A549 (cell line): ENCODE data around the gene GSTO2. TPM values are rescaled to one million over a fixed set of nuclear protein-coding genes. Genes with fewer than 3 reads are reported as not detected.
A peak's percentile ranks its signal among the peaks of the same experiment; 100 is the strongest.

ENCODE experiments used
- ATAC-seq, 2 experiments: fragments of 200-7000 bp in 1 of 2; fragments of >200 bp in 1 of 2; cut with Nextera tagmentation in 1 of 2; cut with Tn5 transposase in 1 of 2; 3 replicates each; pipeline versions ENCODE4 v1.8.0 to v1.9.1; 2018 to 2020; ENCODE audit warnings: mild to moderate bottlenecking in 1 of 2, moderate library complexity in 1 of 2
- CTCF ChIA-PET: fragments of 300-600 bp; sonication (Branson Sonifier 250); formaldehyde crosslinking; extraction: SDS; loops from one replicate; lab custom pipeline; 2021; ENCODE audit warnings: antibody characterized with exemption, inconsistent platforms; lab: Yijun Ruan, JAX
- POLR2A ChIA-PET: fragments of 350-600 bp; formaldehyde crosslinking; extraction: SDS; loops from one replicate; lab custom pipeline; 2021; ENCODE audit warnings: antibody characterized with exemption, inconsistent platforms; lab: Yijun Ruan, JAX
- DNase-seq, 2 experiments: peaks; one replicate each; pipeline versions ENCODE4 v3.0.0 to v3.0.0-alpha.2; 2011 to 2016; ENCODE audit warnings: low read depth in 1 of 2, low spot score in 1 of 2
- FAIRE-seq: peaks from 2 replicates; lab custom pipeline; 2011; peaks lifted over from hg19 to GRCh38; lab: Jason Lieb, UNC
- H3K27ac ChIP-seq, 2 experiments: fragments of >200 bp; sonication (Bioruptor Twin); formaldehyde crosslinking; 3 replicates each; pipeline ENCODE4 v1.5.1; 2016 to 2017
- H3K4me1 ChIP-seq: fragments of >200 bp; sonication (Bioruptor Twin); formaldehyde crosslinking; 3 replicates; pipeline ENCODE4 v1.6.1; 2016
- H3K4me2 ChIP-seq: fragments of >200 bp; sonication (Bioruptor Twin); formaldehyde crosslinking; 3 replicates; pipeline ENCODE4 v1.6.1; 2016
- H3K4me3 ChIP-seq: fragments of >200 bp; sonication (Bioruptor Twin); formaldehyde crosslinking; 3 replicates; pipeline ENCODE4 v1.5.1; 2016
- H3K9me3 ChIP-seq: fragments of >200 bp; sonication (Bioruptor Twin); formaldehyde crosslinking; 3 replicates; pipeline ENCODE4 v1.6.1; 2016
- ESRRA ChIP-seq: fragments of 150-350 bp; IDR thresholded peaks from 2 replicates; pipeline ENCODE4 v1.6.1; 2014; ENCODE audit warnings: mild to moderate bottlenecking, low read length, borderline replicate concordance
- GATA3 ChIP-seq: IDR thresholded peaks from 2 replicates; pipeline ENCODE4 v1.6.1; 2012; ENCODE audit warnings: borderline replicate concordance
- HOXA7 ChIP-seq: fragments of 250-450 bp; sonication (Bioruptor Pico); IDR thresholded peaks from 2 replicates; pipeline ENCODE4 v1.5.0; 2020; ENCODE audit warnings: mild to moderate bottlenecking, moderate library complexity
- JUN ChIP-seq, 2 experiments: fragments of >200 bp; sonication (Bioruptor Twin); formaldehyde crosslinking; IDR thresholded peaks; 2 replicates in 1 of 2; 3 replicates in 1 of 2; pipeline ENCODE4 v1.6.1; 2016 to 2017
- KDM5A ChIP-seq: fragments of 200-600 bp; sonication (generic); IDR thresholded peaks from 2 replicates; pipeline ENCODE4 v1.6.1; 2016; ENCODE audit warnings: antibody characterized with exemption, mild to moderate bottlenecking
- MAZ ChIP-seq: fragments of 150-350 bp; IDR thresholded peaks from 2 replicates; pipeline ENCODE4 v1.6.1; 2014; ENCODE audit warnings: antibody characterized with exemption, low read depth, low read length, borderline replicate concordance
- POLR2A ChIP-seq: IDR thresholded peaks from 2 replicates; pipeline ENCODE4 v1.6.1; 2012; ENCODE audit warnings: mild to moderate bottlenecking, low read length
- POLR2AphosphoS2 ChIP-seq: conservative IDR thresholded peaks from 2 replicates; pipeline ENCODE4 v1.6.1; 2012; ENCODE audit warnings: low read length, improper control_type of control experiment, inconsistent platforms
- RFX5 ChIP-seq: fragments of 450-650 bp; IDR thresholded peaks from 2 replicates; pipeline ENCODE4 v1.7.1; 2014; ENCODE audit warnings: antibody characterized with exemption, mild to moderate bottlenecking, moderate library complexity
- SMC3 ChIP-seq: fragments of >200 bp; sonication (Bioruptor Twin); formaldehyde crosslinking; IDR thresholded peaks from 3 replicates; pipeline ENCODE4 v1.6.1; 2018; ENCODE audit warnings: inconsistent platforms
- SREBF2 ChIP-seq: fragments of 450-650 bp; IDR thresholded peaks from 2 replicates; pipeline ENCODE4 v1.6.1; 2014; ENCODE audit warnings: mild to moderate bottlenecking, moderate library complexity
- TFCP2L1 ChIP-seq: fragments of 250-450 bp; sonication (Bioruptor Pico); IDR thresholded peaks from 2 replicates; pipeline ENCODE4 v1.5.0; 2021; ENCODE audit warnings: mild to moderate bottlenecking
- ZC3H11A ChIP-seq: fragments of 450-650 bp; IDR thresholded peaks from 2 replicates; pipeline ENCODE4 v1.6.1; 2014; ENCODE audit warnings: antibody characterized with exemption, mild to moderate bottlenecking
- ZFP36 ChIP-seq: fragments of 450-650 bp; IDR thresholded peaks from 2 replicates; pipeline ENCODE4 v1.6.1; 2014; ENCODE audit warnings: borderline replicate concordance; ENCODE audit not compliant: partially characterized antibody
- ZNF302 ChIP-seq: fragments of 250-450 bp; sonication (Bioruptor Pico); IDR thresholded peaks from 2 replicates; pipeline ENCODE4 v1.9.0; 2021; ENCODE audit warnings: inconsistent platforms, mild to moderate bottlenecking, moderate library complexity
- WGBS: methylation state at CpG from one replicate; pipeline ENCODE4 v1.1.6; 2017; ENCODE audit errors: missing lambda C conversion rate; 5-methylcytosine and 5-hydroxymethylcytosine counted together
- polyA plus RNA-seq, 4 experiments: library from polyadenylated mRNA; depleted of rRNA in 3 of 4; stranded (reverse); fragments of >200 nt; fragmentation: RNase III in 1 of 4; extraction: RNeasy Plus Mini Kit Qiagen cat#74134 plus additional on column Dnase treatment in 1 of 4; gene quantifications; 2 replicates in 3 of 4; 3 replicates in 1 of 4; pipeline ENCODE4 v1.2.3, GENCODE V29; 2011 to 2017
- TF ChIP-seq, protein P1 (sequence below): fragments of 200-600 bp; sonication (generic); IDR thresholded peaks from 2 replicates; pipeline ENCODE4 v1.6.1; 2016; ENCODE audit warnings: antibody characterized with exemption, mild to moderate bottlenecking, moderate library complexity
- TF ChIP-seq, protein P2 (sequence below): fragments of 250-450 bp; sonication (Bioruptor Pico); IDR thresholded peaks from 2 replicates; pipeline ENCODE4 v1.5.0; 2020; ENCODE audit warnings: low read depth, mild to moderate bottlenecking, moderate library complexity
- TF ChIP-seq, protein P3 (sequence below): fragments of 150-350 bp; IDR thresholded peaks from 2 replicates; pipeline ENCODE4 v1.6.1; 2014; ENCODE audit warnings: low read depth, mild to moderate bottlenecking, low read length

The GSTO2 gene
- polyA plus RNA-seq, 2 of the 4 experiments (the other 2 are of a cell fraction), result 1.3 to 5.7 TPM

DNA sequence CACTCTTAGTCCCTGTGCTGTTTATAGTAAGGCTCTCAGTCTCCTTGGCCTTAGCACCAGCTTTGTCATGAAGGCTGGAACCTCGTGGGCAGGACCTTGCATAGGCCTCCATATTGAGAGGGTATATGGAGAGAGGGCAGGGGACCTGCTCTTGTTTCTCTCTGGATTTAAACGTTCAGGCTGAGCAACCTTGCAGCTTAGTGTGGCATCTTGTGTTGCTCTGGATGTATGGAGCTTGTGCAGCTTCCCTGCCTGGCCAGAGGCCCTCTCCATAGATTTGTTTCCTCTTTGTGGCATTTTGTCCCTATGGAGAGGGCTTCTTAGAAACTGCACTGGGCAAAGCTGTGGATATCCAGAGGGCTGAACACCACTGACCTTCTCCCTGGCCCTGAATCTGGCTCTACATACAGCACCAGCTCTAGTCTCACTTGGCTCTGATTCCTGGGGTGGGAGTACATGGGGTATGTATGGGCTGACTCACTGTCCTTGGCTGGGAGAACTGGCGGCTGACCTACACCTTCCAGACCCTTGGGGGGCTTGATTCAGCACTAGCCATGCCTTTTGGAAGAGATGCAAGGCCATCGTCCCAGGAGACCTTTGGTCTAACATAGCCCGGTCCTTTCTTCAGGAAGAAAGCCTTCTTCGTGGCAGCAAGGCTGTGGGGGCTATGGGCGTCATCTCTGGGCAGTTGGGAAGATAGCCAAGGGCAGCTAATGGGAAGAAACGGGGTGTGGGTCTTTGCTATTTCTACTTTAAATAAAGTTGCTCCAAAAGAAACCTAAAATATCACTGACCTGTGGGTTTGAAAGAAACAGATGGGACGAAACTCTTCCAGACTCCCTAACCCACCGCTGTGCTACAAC, 38.8 kb downstream of the GSTO2 start:
- WGBS, result 81% methylated on average over 10 of the region's 10 CpGs
- no peak for DNase-seq
- ChIA-PET POLR2A (interaction anchor here (1.1 kb wide), 1 partner anchor 9 kb away, joined by 3 read pairs; no protein-coding TSS in a partner anchor), CTCF (interaction anchor here (0.7 to 17.2 kb wide), 7 partner anchors 8 to 46 kb away, joined by 3 to 267 read pairs (median 66); partner anchors contain the start of genes CFAP58 and ITPRIP)
- Histone ChIP-seq H3K9me3 (no peaks in the 10 kb centered on the region), H3K4me1 (peaks cover 10% of the 10 kb centered on the region; the same call in 1 of the 3 replicates), H3K4me3 (no peak overlapping the region), H3K27ac (no peak overlapping the region), H3K4me2 (no peak overlapping the region)
- peak in 1 of 2 experiments; percentile 6; a peak in 1 of 6 replicates for ATAC-seq
- no peak for FAIRE-seq
- TF ChIP-seq ESRRA (no peak), POLR2AphosphoS2 (peak; percentile 62; the same call in 1 of the 2 replicates)

DNA sequence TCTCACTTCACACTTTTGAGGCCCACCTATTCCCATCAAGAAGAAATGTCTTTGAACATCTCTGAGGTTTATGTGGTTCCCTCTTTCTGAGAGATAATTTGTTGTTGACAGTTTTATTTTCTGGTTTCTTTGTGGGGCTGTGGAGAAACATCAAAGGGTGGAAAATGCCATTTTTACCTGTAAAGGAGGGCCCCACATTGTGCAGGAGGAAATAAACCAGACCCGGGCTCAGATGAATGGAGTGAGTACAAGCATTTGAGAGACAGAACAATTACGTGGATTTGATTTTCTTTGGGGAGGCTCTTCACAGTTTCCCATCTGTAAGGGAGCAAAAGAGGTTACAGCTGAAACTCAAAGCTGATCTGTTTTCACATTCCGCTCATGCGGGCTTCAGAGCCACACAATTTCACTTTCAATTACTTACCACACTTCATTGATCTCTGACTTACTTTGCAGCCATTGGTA, 39.5 kb downstream of the GSTO2 start:
- 87% methylated on average over 4 of the region's 4 CpGs for WGBS

DNA sequence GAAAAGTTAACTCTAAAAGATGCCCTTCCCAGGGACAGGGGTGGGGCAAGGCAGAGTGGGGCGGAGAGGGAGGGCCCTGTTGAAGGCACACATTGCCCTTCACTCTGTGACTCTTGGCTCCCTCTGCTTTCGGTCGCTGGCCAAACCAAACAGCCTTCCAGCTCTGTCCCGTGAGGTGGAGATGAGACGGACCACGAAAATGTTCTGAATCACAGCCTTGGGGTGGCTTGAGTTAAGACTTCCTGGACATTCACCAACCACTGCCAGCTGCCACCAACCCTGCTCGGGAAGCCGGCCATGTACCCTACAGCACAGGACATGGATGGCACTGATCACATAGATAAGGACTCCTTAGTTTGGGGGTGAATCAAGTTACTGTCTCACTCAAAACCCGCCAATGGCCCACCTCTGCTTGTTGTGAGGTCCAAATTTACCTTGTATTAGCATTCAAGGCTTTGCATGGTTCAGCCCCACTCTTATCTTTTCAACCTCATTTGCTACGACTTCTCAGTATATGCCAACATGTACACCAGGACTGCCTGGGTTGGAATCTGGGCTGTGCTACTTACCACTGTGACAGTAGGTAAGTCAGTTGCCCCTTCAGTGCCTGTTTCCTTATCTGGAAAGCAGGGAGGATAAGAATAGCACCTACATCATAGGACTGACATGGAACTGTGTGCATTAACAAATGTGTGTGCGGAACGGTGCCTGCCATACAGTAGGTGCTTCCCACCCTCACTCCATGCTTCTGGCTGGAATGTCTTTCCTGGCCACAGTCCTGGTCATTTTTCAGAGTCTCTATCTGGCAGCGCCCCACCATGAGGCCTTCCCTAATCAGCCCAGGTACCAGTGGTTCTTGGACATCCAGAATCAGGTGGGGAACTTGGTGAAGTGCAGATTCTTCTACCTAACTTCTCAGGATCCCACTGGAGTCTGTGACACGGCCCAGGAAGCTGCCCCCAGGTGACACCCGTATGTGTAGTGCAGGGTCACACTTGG, 41.3 kb downstream of the GSTO2 start:
- FAIRE-seq, result no peak
- POLR2A ChIA-PET, result no interaction called here
- CTCF ChIA-PET, result interaction anchor here (0.8 to 17.2 kb wide), 9 partner anchors 11 to 38 kb away, joined by 3 to 267 read pairs (median 4); partner anchors contain the start of gene ITPRIP
- no peak overlapping the region for H3K4me2 ChIP-seq
- 0 out of 6 replicates have a peak overlapping the region, but pooled peaks of 1 of the 2 experiments have one; percentile 9 for H3K27ac ChIP-seq
- WGBS, result 77% methylated on average over 15 of the region's 15 CpGs
- ATAC-seq, result no peak
- H3K4me1 ChIP-seq, result peaks cover 10% of the 10 kb centered on the region; the same call in 1 of the 3 replicates
- DNase-seq, result no peak
- H3K4me3 ChIP-seq, result no peak overlapping the region
- no peaks in the 10 kb centered on the region for H3K9me3 ChIP-seq
- TF ChIP-seq MAZ (no peak), RFX5 (no peak), TFCP2L1 (CRISPR knock-in tag) (no peak), SREBF2 (no peak), GATA3 (no peak), JUN (IDR thresholded peaks at IDR 0.05) (no peak), ZC3H11A (no peak)
- TF ChIP-seq, protein P1, sequence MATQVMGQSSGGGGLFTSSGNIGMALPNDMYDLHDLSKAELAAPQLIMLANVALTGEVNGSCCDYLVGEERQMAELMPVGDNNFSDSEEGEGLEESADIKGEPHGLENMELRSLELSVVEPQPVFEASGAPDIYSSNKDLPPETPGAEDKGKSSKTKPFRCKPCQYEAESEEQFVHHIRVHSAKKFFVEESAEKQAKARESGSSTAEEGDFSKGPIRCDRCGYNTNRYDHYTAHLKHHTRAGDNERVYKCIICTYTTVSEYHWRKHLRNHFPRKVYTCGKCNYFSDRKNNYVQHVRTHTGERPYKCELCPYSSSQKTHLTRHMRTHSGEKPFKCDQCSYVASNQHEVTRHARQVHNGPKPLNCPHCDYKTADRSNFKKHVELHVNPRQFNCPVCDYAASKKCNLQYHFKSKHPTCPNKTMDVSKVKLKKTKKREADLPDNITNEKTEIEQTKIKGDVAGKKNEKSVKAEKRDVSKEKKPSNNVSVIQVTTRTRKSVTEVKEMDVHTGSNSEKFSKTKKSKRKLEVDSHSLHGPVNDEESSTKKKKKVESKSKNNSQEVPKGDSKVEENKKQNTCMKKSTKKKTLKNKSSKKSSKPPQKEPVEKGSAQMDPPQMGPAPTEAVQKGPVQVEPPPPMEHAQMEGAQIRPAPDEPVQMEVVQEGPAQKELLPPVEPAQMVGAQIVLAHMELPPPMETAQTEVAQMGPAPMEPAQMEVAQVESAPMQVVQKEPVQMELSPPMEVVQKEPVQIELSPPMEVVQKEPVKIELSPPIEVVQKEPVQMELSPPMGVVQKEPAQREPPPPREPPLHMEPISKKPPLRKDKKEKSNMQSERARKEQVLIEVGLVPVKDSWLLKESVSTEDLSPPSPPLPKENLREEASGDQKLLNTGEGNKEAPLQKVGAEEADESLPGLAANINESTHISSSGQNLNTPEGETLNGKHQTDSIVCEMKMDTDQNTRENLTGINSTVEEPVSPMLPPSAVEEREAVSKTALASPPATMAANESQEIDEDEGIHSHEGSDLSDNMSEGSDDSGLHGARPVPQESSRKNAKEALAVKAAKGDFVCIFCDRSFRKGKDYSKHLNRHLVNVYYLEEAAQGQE, result no peak
- TF ChIP-seq, protein P2, sequence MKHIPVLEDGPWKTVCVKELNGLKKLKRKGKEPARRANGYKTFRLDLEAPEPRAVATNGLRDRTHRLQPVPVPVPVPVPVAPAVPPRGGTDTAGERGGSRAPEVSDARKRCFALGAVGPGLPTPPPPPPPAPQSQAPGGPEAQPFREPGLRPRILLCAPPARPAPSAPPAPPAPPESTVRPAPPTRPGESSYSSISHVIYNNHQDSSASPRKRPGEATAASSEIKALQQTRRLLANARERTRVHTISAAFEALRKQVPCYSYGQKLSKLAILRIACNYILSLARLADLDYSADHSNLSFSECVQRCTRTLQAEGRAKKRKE, result no peak

More for the DNA sequence above, 39.5 kb downstream of the GSTO2 start:
- H3K9me3 ChIP-seq, result no peaks in the 10 kb centered on the region
- H3K4me2 ChIP-seq, result no peak overlapping the region
- ChIA-PET POLR2A (no interaction called here), CTCF (interaction anchor here (6.5 to 17.2 kb wide), 3 partner anchors 17 to 40 kb away, joined by 76 to 267 read pairs (median 188); no protein-coding TSS in a partner anchor)
- H3K4me3 ChIP-seq, result no peak overlapping the region
- FAIRE-seq, result no peak
- no peak overlapping the region for H3K27ac ChIP-seq
- TF ChIP-seq SREBF2, result no peak
- no peak for TF ChIP-seq POLR2A
- no peak for TF ChIP-seq SMC3
- TF ChIP-seq, protein P1, result no peak
- TF ChIP-seq, protein P3, sequence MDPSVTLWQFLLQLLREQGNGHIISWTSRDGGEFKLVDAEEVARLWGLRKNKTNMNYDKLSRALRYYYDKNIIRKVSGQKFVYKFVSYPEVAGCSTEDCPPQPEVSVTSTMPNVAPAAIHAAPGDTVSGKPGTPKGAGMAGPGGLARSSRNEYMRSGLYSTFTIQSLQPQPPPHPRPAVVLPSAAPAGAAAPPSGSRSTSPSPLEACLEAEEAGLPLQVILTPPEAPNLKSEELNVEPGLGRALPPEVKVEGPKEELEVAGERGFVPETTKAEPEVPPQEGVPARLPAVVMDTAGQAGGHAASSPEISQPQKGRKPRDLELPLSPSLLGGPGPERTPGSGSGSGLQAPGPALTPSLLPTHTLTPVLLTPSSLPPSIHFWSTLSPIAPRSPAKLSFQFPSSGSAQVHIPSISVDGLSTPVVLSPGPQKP, result no peak
- TF ChIP-seq HOXA7 (CRISPR knock-in tag), result no peak
- no peak for TF ChIP-seq KDM5A
- no peak for TF ChIP-seq ZNF302 (CRISPR knock-in tag)
- no peak for TF ChIP-seq ZFP36
- H3K4me1 ChIP-seq, result peaks cover 10% of the 10 kb centered on the region; the same call in 1 of the 3 replicates
- DNase-seq, result no peak
- ATAC-seq, result no peak
